Measurements from ENCODE around the gene WEE2. TPM values are rescaled to one million over a fixed set of nuclear protein-coding genes. Genes with fewer than 3 reads are reported as not detected.

WEE2 gene
- total RNA-seq, 8 experiments from 2014 or later = 0.14 to 0.33 (median 0.20) TPM; not detected in 2

GRCh38 chr7:141697211-141697871 is 10.8 kb upstream of the WEE2 start:
- Histone ChIP-seq H3K4me3 (no peak overlapping the region), H3K4me1 (replicated peaks in 1 of 2) (peaks cover 3 to 13% of the 10 kb centered on the region in 2 donors), H3K27ac (no peak overlapping the region)
- in situ Hi-C loops (cut with MboI; ENCODE audit: low pct_unique_long_range_greater_than_20kb in 2 of 9, low sequenced_read_pairs in 9 of 9, unreplicated experiment in 9 of 9) = no loop called here
- no peak for ATAC-seq (replicated peaks in 6 of 8)
- 34 to 92% (median 75%) methylated on average over 2 to 10 of the region's 10 CpGs; no CpG with 5 or more reads in 2 of the 10 experiments for whole genome bisulfite sequencing, 10 experiments

- WGBS, 10 experiments = no CpG with 5 or more reads among the region's 1 CpG
- ATAC-seq (replicated peaks in 6 of 8) = no peak
- no peak overlapping the region for H3K27ac ChIP-seq
Observed at GRCh38 chr7:141698247-141699015, 9.7 kb upstream of the WEE2 start.

DNA sequence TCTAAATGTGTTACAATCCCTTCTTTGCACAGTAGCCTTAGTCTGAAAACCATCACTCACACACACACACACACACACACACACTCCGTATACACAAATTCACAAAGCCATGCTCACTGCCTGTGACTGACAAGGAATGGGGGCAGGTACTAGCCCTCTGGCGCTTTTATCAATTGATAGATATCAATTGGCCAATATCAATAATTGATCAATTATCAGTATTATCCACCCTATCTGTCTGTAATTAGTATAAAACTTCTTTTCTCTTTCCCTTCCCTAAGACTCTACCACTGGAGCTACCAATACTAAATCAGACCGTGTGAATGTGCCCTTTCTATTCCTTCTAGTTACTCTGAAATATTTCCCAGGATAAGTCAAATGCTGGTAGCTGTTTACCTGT is 8.3 kb upstream of the WEE2 start:
- peaks cover 3 to 21% of the 10 kb centered on the region in 2 donors for H3K4me1 ChIP-seq (replicated peaks in 1 of 2)

More at GRCh38 chr7:141698247-141699015, 9.7 kb upstream of the WEE2 start:
- H3K4me1 ChIP-seq (replicated peaks in 1 of 2) = peaks cover 3 to 21% of the 10 kb centered on the region in 2 donors
- H3K4me3 ChIP-seq = no peak overlapping the region
- in situ Hi-C loops (cut with MboI; ENCODE audit: low pct_unique_long_range_greater_than_20kb in 2 of 9, low sequenced_read_pairs in 9 of 9, unreplicated experiment in 9 of 9) = no loop called here

DNA sequence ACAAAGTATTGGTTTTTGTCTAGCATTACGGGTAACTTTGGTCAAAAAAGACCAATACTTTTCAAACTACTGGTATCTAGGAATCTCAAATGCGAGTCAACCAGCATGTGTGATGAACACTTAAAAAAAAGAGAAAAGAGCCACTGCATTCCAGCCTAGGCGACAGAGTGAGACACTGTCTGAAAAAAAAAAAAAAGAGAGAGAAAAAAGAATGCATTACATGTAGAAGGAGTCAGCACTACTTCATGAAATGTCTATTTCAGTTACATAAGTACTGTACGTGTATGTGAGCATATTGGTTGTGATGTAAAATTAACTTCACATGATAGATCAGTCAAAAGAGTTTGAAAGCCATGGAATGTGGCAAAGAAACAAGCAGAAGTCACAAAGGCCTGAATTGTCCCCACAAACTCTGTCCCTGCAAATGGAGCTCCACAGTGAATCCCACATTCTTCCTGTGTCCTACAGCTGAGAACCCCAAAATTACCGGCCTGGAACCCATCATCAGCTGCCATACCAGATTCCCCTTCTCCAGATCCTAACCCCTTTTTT is 7.8 kb upstream of the WEE2 start:
- 40 to 82% (median 61%) methylated on average over 1 to 5 of the region's 5 CpGs for WGBS, 10 experiments
- peak overlapping the region; percentile 69 to 97 (median 83) for H3K4me3 ChIP-seq
- in situ Hi-C loops (cut with MboI; ENCODE audit: low pct_unique_long_range_greater_than_20kb in 2 of 9, low sequenced_read_pairs in 9 of 9, unreplicated experiment in 9 of 9) = no loop called here
- peaks cover 3 to 21% of the 10 kb centered on the region in 2 donors for H3K4me1 ChIP-seq (replicated peaks in 1 of 2)
- no peak for ATAC-seq (replicated peaks in 6 of 8)
- H3K27ac ChIP-seq = no peak overlapping the region

More for the DNA sequence above, 8.3 kb upstream of the WEE2 start:
- Histone ChIP-seq H3K4me3 (no peak overlapping the region), H3K27ac (no peak overlapping the region)
- ATAC-seq (replicated peaks in 6 of 8) = no peak
- 20 to 100% (median 81%) methylated on average over 1 to 3 of the region's 3 CpGs; no CpG with 5 or more reads in 1 of the 10 experiments for WGBS, 10 experiments
- in situ Hi-C loops (cut with MboI; ENCODE audit: low pct_unique_long_range_greater_than_20kb in 2 of 9, low sequenced_read_pairs in 9 of 9, unreplicated experiment in 9 of 9) = no loop called here

DNA sequence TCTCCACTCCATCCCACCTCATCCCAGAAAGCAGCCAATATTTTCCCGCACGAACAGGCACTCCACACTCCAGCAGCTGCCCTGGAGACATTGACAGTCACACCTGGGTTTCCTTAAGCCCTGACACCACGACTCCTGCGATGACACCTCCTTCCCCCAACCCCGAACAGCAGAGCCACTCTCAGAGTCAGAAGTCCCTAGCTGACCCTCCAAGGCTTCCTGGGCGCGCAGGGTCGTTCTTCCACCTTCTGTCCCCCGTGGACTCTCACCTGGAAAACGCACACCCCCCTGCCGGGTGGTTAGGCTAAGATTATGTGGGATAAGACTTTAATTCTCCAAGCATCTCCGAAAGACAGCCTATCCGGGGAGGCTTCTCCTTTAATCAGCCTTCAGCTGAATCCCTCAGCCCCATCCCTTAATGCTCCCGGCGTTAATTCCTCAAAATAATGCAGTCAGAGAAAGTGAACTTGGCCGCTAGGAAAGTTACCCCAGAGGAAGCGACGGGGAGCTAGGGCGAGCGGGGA is 7.2 kb upstream of the WEE2 start:
- WGBS, 10 experiments = 7 to 33% (median 15%) methylated on average over 2 to 7 of the region's 20 CpGs; no CpG with 5 or more reads in 5 of the 10 experiments
- H3K4me1 ChIP-seq (replicated peaks in 1 of 2) = peaks cover 3 to 21% of the 10 kb centered on the region in 2 donors
- peak overlapping the region; percentile 69 to 97 (median 83) for H3K4me3 ChIP-seq
- in situ Hi-C loops (cut with MboI; ENCODE audit: low pct_unique_long_range_greater_than_20kb in 2 of 9, low sequenced_read_pairs in 9 of 9, unreplicated experiment in 9 of 9) = no loop called here
- ATAC-seq (replicated peaks in 6 of 8) = peak; percentile 13 to 24 (median 16)
- no peak overlapping the region for H3K27ac ChIP-seq

DNA sequence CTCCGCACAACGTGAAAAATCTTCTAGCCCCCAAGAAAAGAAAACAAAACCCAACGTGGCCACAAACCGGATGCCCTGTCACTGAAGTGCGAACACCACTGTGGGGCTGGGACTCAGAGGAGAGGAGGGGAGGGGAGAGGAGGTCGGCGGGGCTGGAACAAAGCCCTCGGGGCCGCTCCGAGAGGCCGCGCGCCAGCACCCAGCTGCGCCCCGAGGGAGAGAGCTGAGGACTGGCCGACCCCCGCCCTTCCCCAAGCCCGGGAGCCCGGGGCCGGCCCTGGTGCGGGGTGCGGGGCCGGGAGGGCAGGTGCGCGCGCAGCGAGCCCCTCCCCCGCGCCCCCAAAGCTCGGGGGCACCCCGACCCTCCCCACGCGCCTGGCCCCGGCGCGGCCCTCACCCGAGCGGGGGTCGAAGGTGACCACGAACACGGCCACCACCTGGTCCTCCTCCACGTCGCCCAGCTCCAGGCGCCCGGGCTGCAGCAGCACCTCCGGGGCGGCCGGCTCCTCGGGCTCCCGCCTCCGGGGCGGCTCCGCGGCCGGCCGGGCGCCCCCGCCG is 6.6 kb upstream of the WEE2 start:
- Histone ChIP-seq H3K4me1 (replicated peaks in 1 of 2) (peaks cover 3 to 21% of the 10 kb centered on the region in 2 donors), H3K27ac (peak overlapping the region; percentile 79 to 91), H3K4me3 (peak overlapping the region; percentile 69 to 97 (median 83))
- ATAC-seq (replicated peaks in 6 of 8) = peak; percentile 60 to 87 (median 80)
- in situ Hi-C loops (cut with MboI; ENCODE audit: low pct_unique_long_range_greater_than_20kb in 2 of 9, low sequenced_read_pairs in 9 of 9, unreplicated experiment in 9 of 9) = no loop called here
- WGBS, 10 experiments = no CpG with 5 or more reads among the region's 59 CpGs

- ATAC-seq (replicated peaks in 6 of 8) = peak; percentile 72 to 82 (median 75)
- in situ Hi-C loops (cut with MboI; ENCODE audit: low pct_unique_long_range_greater_than_20kb in 2 of 9, low sequenced_read_pairs in 9 of 9, unreplicated experiment in 9 of 9) = no loop called here
- 0% methylated on average over 2 of the region's 62 CpGs; no CpG with 5 or more reads in 9 of the 10 experiments for WGBS, 10 experiments
- Histone ChIP-seq H3K4me1 (replicated peaks in 1 of 2) (peaks cover 3 to 21% of the 10 kb centered on the region in 2 donors), H3K4me3 (peak within 1 kb of the TSS; percentile 69 to 97 (median 83)), H3K27ac (peak within 1 kb of the TSS; percentile 79 to 91)
Observed at GRCh38 chr7:141702047-141702567, 6.0 kb upstream of the WEE2 start, which contains the start of gene DENND11. Gene DENND11, minus strand, starts transcription at chr7:141702166. Its CDS starts 13 bp downstream, at chr7:141702153.

DNA sequence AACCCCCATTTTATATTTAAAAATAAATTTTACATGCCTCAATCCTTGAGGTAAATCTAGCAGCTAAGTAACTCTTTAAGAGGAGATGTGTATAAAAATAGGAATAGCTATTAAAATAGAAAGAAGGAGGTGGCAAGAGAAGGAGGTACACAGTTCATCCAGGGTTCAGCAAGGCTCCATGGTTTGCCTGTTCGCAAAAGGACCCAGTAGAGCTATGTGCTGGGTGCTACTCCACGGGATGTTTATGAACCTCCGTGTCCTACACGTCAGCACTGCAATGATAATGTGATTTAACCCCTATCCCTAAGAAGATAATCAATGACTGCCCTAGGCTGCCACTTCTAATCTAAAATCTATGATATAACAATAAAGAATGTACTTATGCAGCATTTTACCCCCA is 5.3 kb upstream of the WEE2 start:
- 24 to 90% (median 72%) methylated on average over 2 to 4 of the region's 4 CpGs for WGBS, 10 experiments
- H3K4me3 ChIP-seq = peak overlapping the region; percentile 69 to 97 (median 83)
- in situ Hi-C loops (cut with MboI; ENCODE audit: low pct_unique_long_range_greater_than_20kb in 2 of 9, low sequenced_read_pairs in 9 of 9, unreplicated experiment in 9 of 9) = no loop called here
- H3K27ac ChIP-seq = no peak overlapping the region
- no peak for ATAC-seq (replicated peaks in 6 of 8)
- H3K4me1 ChIP-seq (replicated peaks in 1 of 2) = peaks cover 0 to 21% of the 10 kb centered on the region in 2 donors

DNA sequence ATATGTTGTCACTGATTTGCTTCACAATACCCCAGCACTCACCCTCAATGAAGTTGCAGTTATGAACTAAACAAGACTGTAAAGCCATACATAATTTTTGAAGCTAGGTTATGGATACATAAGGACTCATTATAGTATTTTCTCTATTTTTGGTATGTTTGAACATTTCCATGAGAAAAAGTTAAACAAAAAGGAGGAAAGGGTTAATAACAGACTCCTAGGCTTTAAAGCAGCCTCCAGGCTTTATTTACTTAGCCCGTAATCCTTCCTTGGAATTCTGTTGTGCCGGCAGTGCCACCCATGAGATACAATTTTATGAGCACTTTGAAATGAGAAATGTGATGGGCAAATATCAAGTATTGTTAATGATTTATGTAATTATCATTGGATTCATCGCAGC is 4.0 kb upstream of the WEE2 start:
- Histone ChIP-seq H3K27ac (no peak overlapping the region), H3K4me3 (no peak overlapping the region), H3K4me1 (replicated peaks in 1 of 2) (peaks cover 0 to 21% of the 10 kb centered on the region in 2 donors)
- WGBS, 10 experiments = 0 to 80% (median 49%) methylated on average over 2 to 3 of the region's 3 CpGs; no CpG with 5 or more reads in 4 of the 10 experiments
- in situ Hi-C loops (cut with MboI; ENCODE audit: low pct_unique_long_range_greater_than_20kb in 2 of 9, low sequenced_read_pairs in 9 of 9, unreplicated experiment in 9 of 9) = no loop called here
- ATAC-seq (replicated peaks in 6 of 8) = no peak

DNA sequence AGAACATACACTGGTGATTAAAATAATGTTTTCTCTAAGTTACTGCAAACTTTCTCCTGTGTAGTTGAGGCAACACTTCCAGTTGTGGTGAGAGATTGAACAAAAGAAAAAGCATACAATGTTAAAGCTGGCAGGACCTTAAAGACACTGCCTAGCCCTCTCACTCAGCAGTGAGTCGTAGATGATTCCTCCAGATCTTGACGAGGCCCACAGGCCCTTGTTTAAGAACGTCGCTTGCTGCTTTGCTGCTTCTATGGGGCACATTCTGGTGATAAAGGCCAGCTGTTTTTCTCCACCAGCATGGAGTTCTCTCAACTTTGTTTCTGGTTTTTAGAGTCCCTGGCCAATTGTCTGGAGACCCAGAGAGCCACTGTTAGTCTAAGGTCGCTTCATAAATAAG is 3.4 kb upstream of the WEE2 start:
- ATAC-seq (replicated peaks in 6 of 8) = no peak
- Histone ChIP-seq H3K4me3 (no peak overlapping the region), H3K27ac (no peak overlapping the region), H3K4me1 (replicated peaks in 1 of 2) (peaks cover 0 to 19% of the 10 kb centered on the region in 2 donors)
- in situ Hi-C loops (cut with MboI; ENCODE audit: low pct_unique_long_range_greater_than_20kb in 2 of 9, low sequenced_read_pairs in 9 of 9, unreplicated experiment in 9 of 9) = no loop called here
- WGBS, 10 experiments = 40 to 84% (median 77%) methylated on average over 1 to 5 of the region's 5 CpGs; no CpG with 5 or more reads in 4 of the 10 experiments

DNA sequence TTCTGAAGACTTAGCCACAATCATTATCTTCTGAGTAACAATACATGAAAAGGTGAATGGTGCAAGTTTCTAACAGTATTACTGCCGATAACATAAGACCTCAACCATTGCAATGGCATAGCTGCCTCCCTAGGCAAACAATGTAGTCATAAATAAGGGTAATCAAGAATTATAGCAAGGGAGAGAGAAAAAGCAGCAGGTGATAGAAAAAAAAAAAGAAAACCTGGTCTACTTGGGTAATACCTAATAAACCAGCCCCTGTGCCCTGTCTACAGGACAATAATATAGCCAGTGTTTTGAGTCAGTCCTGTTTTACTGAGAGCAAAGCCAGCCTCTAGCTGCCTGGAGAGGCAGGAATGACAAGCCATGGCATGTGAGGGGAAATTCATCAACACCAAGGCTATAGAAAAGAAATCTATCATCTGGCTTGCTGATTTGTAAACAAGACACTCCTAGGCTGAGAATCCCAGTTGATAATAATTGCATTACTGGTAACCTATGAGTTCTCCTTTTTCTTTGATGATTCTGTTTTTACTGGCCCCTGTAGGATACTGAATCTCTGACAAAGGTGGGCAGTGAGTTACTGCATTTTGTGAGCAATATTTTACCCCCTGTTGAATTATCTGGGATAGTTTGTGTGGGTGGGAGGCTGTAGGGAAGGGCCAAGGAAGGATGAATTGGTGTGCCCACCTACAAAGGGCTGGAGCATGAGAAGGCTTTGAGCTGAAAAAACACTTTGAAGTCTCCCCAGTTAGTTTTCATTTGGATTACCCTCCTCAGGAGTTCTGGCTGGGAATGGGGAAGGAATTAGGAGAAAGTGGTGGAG is 1.7 kb upstream of the WEE2 start:
- H3K4me1 ChIP-seq (replicated peaks in 1 of 2) = peaks cover 0 to 9% of the 10 kb centered on the region in 2 donors
- H3K4me3 ChIP-seq = no peak overlapping the region
- no peak for ATAC-seq (replicated peaks in 6 of 8)
- in situ Hi-C loops (cut with MboI; ENCODE audit: low pct_unique_long_range_greater_than_20kb in 2 of 9, low sequenced_read_pairs in 9 of 9, unreplicated experiment in 9 of 9) = no loop called here
- no peak overlapping the region for H3K27ac ChIP-seq
- 20 to 100% (median 90%) methylated on average over 1 of the region's 1 CpG; no CpG with 5 or more reads in 3 of the 10 experiments for WGBS, 10 experiments

DNA sequence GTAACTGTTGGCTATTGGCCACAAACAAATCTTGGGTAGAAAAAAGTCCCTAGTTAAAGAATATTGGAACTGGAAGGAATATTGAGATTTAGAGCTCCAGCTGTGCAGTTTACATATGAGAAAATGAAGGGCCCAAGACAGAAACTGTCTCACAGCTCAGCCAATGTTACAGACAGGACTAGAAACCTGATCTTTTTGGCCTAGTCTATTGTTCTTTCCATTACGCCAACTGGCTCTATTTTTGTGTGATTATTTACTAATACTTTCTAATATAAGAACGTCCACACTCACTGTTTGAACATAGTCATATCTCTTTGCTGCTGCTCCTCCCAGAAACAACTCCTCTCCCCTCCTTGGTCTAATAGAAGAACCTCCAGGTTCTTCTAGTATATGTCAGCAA is 1.2 kb downstream of the WEE2 start:
- Histone ChIP-seq H3K4me1 (replicated peaks in 1 of 2) (no peaks in the 10 kb centered on the region), H3K27ac (no peak overlapping the region), H3K4me3 (no peak overlapping the region)
- ATAC-seq (replicated peaks in 6 of 8) = no peak
- in situ Hi-C loops (cut with MboI; ENCODE audit: low pct_unique_long_range_greater_than_20kb in 2 of 9, low sequenced_read_pairs in 9 of 9, unreplicated experiment in 9 of 9) = no loop called here
- WGBS, 10 experiments = 47 to 83% (median 74%) methylated on average over 1 to 2 of the region's 2 CpGs; no CpG with 5 or more reads in 2 of the 10 experiments
